Esophagus mucosa (tissue), 1 donor: ENCODE data around the gene PLVAP. TPM values are rescaled to one million over a fixed set of nuclear protein-coding genes. Genes with fewer than 3 reads are reported as not detected.
"Not testable (repeated sequence)": the region's sequence is repeated elsewhere in the genome, so short reads cannot be mapped to it uniquely, and the experiment has no call there.

Source experiments
- ATAC-seq: fragments of 200-7000 bp; cut with Tn5 transposase; one replicate; pipeline ENCODE4 v1.9.1; 2020
- total RNA-seq: library from RNA; stranded (reverse); gene quantifications from one replicate; pipeline ENCODE4 v1.2.4, GENCODE V29; 2023
- donor health status: DM: yes; HTN: yes; CAD: no.

The PLVAP gene
- total RNA-seq, 1 donor from 2014 or later = 22.6 TPM

GRCh38 chr19:17398902-17399527 is 21.9 kb upstream of the PLVAP start:
- ATAC-seq = no peak

- ATAC-seq = peak; percentile 25
These were observed 17.8 kb upstream of the PLVAP start for GRCh38 chr19:17394891-17395415.

- no peak for ATAC-seq
These were observed 16.8 kb upstream of the PLVAP start, which contains the start of gene CCDC194 for GRCh38 chr19:17393914-17394313. TSS of gene CCDC194 (minus strand) at chr19:17394196. CDS start at chr19:17394158, 38 bp downstream.

- no peak for ATAC-seq
These were observed 15.9 kb upstream of the PLVAP start for GRCh38 chr19:17393002-17393401.

- ATAC-seq = no peak
These were observed 14.4 kb upstream of the PLVAP start for GRCh38 chr19:17391371-17392151.

GRCh38 chr19:17390665-17391370 is 13.7 kb upstream of the PLVAP start:
- ATAC-seq = peak; percentile 93

GRCh38 chr19:17389957-17390664 is 13.0 kb upstream of the PLVAP start:
- peak; percentile 13 for ATAC-seq

- ATAC-seq = no peak
These were observed 12.1 kb upstream of the PLVAP start for GRCh38 chr19:17389288-17389687.

GRCh38 chr19:17385878-17386611 is 8.9 kb upstream of the PLVAP start:
- ATAC-seq = peak; percentile 59

GRCh38 chr19:17380426-17381138 is 3.4 kb upstream of the PLVAP start:
- no peak for ATAC-seq

GRCh38 chr19:17379221-17379631 is 2.1 kb upstream of the PLVAP start:
- no peak for ATAC-seq

- ATAC-seq = no peak
These were observed 1.1 kb upstream of the PLVAP start for GRCh38 chr19:17378271-17378670.

GRCh38 chr19:17370026-17370587 is 7.0 kb downstream of the PLVAP start:
- ATAC-seq = peak; percentile 15

GRCh38 chr19:17365361-17365760 is 11.8 kb downstream of the PLVAP start:
- no peak for ATAC-seq

- not testable (repeated sequence) for ATAC-seq
These were observed 13.1 kb downstream of the PLVAP start for GRCh38 chr19:17363852-17364605.

- ATAC-seq = no peak
These were observed 17.0 kb downstream of the PLVAP start for GRCh38 chr19:17359905-17360800.

GRCh38 chr19:17358395-17358794 is 18.7 kb downstream of the PLVAP start:
- peak; percentile 65 for ATAC-seq

- ATAC-seq = no peak
These were observed 19.4 kb downstream of the PLVAP start for GRCh38 chr19:17357724-17358123.
